Stimulated activated CD4-positive, alpha-beta T cell treated with anti-CD3 and anti-CD28 coated beads, Interleukin-15, amount 100 ng/mL, for 48 hours (primary cell): Measurements from ENCODE around the gene CUL1.

Experiments used
- DNase-seq, 2 donors: peaks; one replicate each; pipeline ENCODE4 v3.0.0-alpha.2; 2020; ENCODE audit warnings: low read depth in 2 of 2

CUL1 gene

GRCh38 chr7:148698397-148699023 is at the start of gene CUL1:
CUL1 (plus strand) TSS chr7:148698903; CDS start chr7:148730123, 31,220 bp downstream.
- DNase-seq = peak; percentile 72 to 73

- no peak for DNase-seq
Measured at GRCh38 chr7:148650232-148650858, 48.4 kb upstream of the CUL1 start.

GRCh38 chr7:148652773-148653172 is 45.9 kb upstream of the CUL1 start:
- DNase-seq = no peak

- DNase-seq = no peak
Measured at GRCh38 chr7:148657929-148658328, 40.8 kb upstream of the CUL1 start.

- DNase-seq = no peak
Measured at GRCh38 chr7:148661471-148661870, 37.2 kb upstream of the CUL1 start.

GRCh38 chr7:148662646-148663045 is 36.1 kb upstream of the CUL1 start:
- no peak for DNase-seq

- DNase-seq = no peak
Measured at GRCh38 chr7:148664324-148664723, 34.4 kb upstream of the CUL1 start.

- DNase-seq = no peak
Measured at GRCh38 chr7:148665221-148665620, 33.5 kb upstream of the CUL1 start.

- no peak for DNase-seq
Measured at GRCh38 chr7:148669927-148670326, 28.8 kb upstream of the CUL1 start.

- DNase-seq = no peak
Measured at GRCh38 chr7:148670374-148670773, 28.3 kb upstream of the CUL1 start.

GRCh38 chr7:148670807-148671206 is 27.9 kb upstream of the CUL1 start:
- no peak for DNase-seq

- DNase-seq = no peak
Measured at GRCh38 chr7:148672041-148672440, 26.7 kb upstream of the CUL1 start.

- no peak for DNase-seq
Measured at GRCh38 chr7:148674689-148675088, 24.0 kb upstream of the CUL1 start.

GRCh38 chr7:148676291-148676690 is 22.4 kb upstream of the CUL1 start:
- DNase-seq = no peak

- no peak for DNase-seq
Measured at GRCh38 chr7:148681821-148682220, 16.9 kb upstream of the CUL1 start.

- no peak for DNase-seq
Measured at GRCh38 chr7:148684289-148684830, 14.3 kb upstream of the CUL1 start.

- DNase-seq = no peak
Measured at GRCh38 chr7:148686312-148686937, 12.3 kb upstream of the CUL1 start.

GRCh38 chr7:148687555-148687954 is 11.1 kb upstream of the CUL1 start:
- no peak for DNase-seq

- DNase-seq = no peak
Measured at GRCh38 chr7:148688526-148688925, 10.2 kb upstream of the CUL1 start.

- DNase-seq = no peak
Measured at GRCh38 chr7:148693651-148694050, 5.1 kb upstream of the CUL1 start.

- DNase-seq = no peak
Measured at GRCh38 chr7:148694631-148695030, 4.1 kb upstream of the CUL1 start.

GRCh38 chr7:148695953-148696352 is 2.8 kb upstream of the CUL1 start:
- no peak for DNase-seq

GRCh38 chr7:148696787-148697186 is 1.9 kb upstream of the CUL1 start:
- no peak for DNase-seq
